GM20431 (cell line): ENCODE measurements around the gene HERC4.
"Not testable (repeated sequence)": the region's sequence is repeated elsewhere in the genome, so short reads cannot be mapped to it uniquely, and the experiment has no call there.

Source experiments
- in situ Hi-C: fragments of 300-500 bp; cut with MseI, MboI; formaldehyde crosslinking; loops from one replicate; pipeline ENCODE4 v1.15.0; 2020; ENCODE audit warnings: low sequenced_read_pairs; ENCODE audit not compliant: unreplicated experiment

The HERC4 gene

DNA sequence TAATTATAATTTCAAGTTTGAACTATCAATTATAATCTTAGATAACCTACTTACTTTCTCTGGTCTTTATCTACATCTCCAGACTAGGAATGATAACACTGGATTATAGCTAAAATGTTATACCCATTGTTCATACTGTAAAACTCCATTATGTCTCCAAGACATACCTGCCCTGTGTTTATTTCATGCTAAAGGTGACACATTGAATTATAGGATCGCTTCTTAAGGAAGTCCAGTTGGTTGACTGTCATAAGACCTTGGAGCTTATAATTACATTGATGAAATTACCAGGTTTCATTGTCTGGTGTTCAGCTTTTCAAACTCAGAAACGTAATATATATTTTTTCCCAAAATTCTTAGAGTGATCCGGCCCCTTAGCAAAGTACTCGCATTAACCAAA lies 15.5 kb upstream of the HERC4 start:
- in situ Hi-C loops = no loop called here

DNA sequence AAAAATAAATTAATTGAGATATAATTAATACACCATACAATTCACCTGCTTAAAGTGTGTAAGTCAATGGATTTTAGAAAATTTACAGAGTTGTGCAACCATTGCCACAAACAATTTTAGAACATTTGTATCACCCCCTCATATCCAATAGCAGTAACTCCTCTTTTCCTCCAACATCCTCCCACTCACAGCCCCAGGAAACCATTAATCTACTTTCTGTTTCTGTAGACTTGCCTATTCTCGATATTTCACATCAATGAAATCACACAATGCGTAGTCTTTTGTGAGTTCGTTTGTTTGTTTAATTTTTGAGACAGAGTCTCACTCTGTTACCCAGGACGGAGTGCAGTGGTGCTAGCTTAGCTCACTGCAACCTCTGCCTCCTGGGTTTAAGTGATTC lies 13.7 kb upstream of the HERC4 start:
- in situ Hi-C loops = no loop called here

DNA sequence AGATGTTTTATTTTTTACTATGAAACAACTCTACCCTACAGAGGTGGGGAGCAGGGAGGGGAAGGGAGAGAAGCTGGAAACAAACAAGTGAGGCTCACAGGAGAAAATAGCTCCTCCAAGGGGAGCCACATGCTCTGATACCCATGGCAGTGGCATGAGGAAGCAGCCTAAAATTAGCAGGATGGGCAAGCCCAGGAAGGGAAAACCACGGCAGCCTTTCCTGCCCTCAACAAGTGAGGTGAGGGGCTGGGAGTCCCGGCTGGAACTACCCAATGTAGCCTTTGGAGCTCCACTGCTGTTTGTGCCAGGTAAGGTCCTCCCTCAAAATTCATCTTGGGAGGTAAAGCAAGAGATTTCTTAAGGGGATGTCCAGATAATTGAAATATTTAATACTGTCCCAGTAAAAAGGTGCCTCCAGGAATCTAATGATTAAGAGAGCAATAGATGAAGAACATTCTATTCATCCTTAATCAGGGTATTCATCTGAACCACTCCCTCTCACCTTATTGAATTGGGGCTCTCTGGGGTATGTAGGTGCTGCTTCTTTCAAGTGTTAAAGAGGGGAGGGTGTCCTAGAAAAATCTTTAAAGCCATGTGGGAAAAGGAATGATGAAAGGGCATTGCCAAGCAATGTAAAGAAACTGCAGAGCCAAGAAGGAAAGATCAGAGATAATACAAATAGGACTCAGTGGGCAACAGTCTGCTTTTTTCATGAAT lies 12.8 kb upstream of the HERC4 start:
- in situ Hi-C loops = no loop called here

GRCh38 chr10:68086910-68087684 lies 12.0 kb upstream of the HERC4 start:
- in situ Hi-C loops = no loop called here

DNA sequence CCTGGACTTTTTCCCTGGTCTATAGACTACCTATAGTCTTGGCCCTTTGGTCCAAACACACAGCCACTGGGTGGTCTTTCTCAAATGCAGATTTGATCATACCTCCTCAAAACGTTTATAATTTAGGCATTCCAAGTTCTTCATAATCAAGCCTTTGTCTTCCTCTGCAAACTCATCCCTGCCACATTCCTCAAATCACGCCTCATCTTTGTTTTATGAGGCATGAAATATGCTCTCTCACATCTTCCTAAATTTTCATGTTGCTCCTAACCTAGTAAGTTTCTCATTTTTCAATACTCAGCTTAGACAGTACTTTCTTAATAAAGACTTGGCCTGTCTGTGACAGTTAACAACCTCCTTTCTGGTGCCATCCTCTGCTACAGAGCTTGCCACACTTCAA lies 10.9 kb upstream of the HERC4 start:
- in situ Hi-C loops = no loop called here

- in situ Hi-C loops = no loop called here
Measured at GRCh38 chr10:68084469-68084868, 9.4 kb upstream of the HERC4 start.

- in situ Hi-C loops = no loop called here
Measured at GRCh38 chr10:68083953-68084352, 8.9 kb upstream of the HERC4 start.

- in situ Hi-C loops = no loop called here
Measured at GRCh38 chr10:68082872-68083271, 7.8 kb upstream of the HERC4 start.

GRCh38 chr10:68081916-68082315 lies 6.8 kb upstream of the HERC4 start:
- in situ Hi-C loops = no loop called here

GRCh38 chr10:68080853-68081431 lies 5.9 kb upstream of the HERC4 start:
- in situ Hi-C loops = no loop called here

- in situ Hi-C loops = no loop called here
Measured at GRCh38 chr10:68079434-68079833, 4.4 kb upstream of the HERC4 start.

GRCh38 chr10:68077026-68077425 lies 1.9 kb upstream of the HERC4 start:
- in situ Hi-C loops = no loop called here

DNA sequence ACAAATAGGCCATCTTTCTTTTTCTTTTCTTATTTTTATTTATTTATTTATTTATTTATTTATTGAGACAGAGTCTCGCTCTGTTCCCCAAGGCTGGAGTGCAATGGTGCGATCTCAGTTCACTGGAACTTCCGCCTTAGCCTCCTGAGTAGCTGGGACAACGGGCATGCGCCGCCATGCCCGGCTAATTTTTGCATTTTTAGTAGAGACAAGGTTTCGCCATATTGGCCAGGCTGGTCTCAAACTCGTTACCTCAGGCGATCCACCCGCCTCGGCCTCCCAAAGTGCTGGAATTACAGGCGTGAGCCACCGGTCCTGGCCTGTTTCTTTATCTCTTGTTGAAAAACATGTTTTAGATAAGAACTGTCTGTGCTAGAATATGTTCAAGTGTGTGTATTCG lies 998 bp upstream of the HERC4 start:
- in situ Hi-C loops = not testable (repeated sequence)

DNA sequence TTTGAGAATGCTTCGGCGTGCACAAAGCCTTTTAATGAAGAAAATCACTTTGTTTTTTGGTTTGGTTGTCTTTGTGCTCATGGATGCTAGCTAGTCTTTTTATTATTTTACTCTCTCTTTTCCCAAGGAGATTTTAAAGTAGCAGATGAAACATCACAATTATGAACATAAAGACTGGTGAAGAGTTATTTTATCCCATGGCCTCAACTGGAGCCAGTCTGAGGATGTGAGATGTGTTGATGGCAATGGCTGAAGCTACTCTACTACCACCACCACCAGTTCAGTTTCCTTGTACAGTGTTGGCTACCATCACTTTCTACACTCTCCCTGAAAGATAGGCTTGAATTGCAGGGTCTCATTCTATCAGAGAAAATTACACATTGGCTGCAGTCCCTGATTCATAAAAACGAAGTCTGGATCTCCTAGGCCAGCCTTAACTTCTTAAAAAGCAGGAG lies 494 bp upstream of the HERC4 start:
- in situ Hi-C loops = no loop called here

GRCh38 chr10:68074031-68074774 lies 880 bp downstream of the HERC4 start:
- in situ Hi-C loops = no loop called here

DNA sequence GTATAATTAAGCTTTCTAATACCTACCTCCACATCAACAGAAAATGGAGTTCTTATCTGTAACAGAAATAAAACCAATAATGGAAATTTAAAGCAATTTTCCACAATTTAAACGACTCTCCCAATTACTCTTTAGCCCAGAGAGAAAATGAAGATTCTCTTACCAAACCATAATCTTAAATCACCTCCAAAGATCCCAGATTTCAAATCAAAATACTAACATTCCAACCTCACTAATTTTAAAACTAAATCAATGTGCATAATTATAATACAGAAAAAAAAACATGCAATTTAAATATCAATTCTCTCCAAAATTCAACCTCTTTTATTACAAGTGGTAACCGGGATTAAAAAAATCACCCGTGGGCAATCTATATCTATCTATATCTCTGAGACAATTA lies 1.5 kb downstream of the HERC4 start:
- in situ Hi-C loops = no loop called here

GRCh38 chr10:68067508-68067907 lies 7.6 kb downstream of the HERC4 start:
- in situ Hi-C loops = no loop called here

- in situ Hi-C loops = no loop called here
Measured at GRCh38 chr10:68067029-68067428, 8.1 kb downstream of the HERC4 start.

DNA sequence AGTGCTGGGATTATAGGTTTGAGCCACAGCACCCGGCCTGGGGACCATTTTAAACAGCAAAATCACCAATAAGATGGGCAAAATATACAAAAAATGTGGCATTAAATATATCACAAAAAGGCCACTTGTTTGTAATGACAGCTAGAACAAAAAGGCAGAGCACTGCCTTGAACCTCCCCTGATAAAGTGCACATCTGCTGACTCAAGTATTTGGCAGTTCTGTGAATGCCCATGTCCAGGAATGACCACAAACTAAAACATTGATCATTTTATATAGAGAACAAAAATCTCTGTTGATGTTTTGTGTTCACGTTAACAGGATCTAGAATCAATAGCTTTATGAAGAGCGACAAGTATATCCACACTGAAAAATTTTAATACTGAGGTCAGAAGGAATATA lies 21.5 kb downstream of the HERC4 start:
- in situ Hi-C loops = no loop called here

GRCh38 chr10:68052463-68052862 lies 22.6 kb downstream of the HERC4 start:
- in situ Hi-C loops = no loop called here
